ENCODE results near the gene ZSCAN10.

- TF ChIP-seq CTCF (IDR thresholded peaks at IDR 0.05; ENCODE audit: poor library complexity, severe bottlenecking) (no peak), REST (IDR thresholded peaks at IDR 0.05; ENCODE audit: borderline replicate concordance) (no peak), SMC3 (conservative IDR thresholded peaks at IDR 0.05; ENCODE audit: poor library complexity) (no peak)
Observed at GRCh38 chr16:3122926-3123570, 24.0 kb upstream of the ZSCAN10 start.

All from neural cell (in vitro differentiated cells).